HEK293T (cell line): ENCODE results near the gene INPP5D.

ENCODE experiments used
- ARNT ChIP-seq: fragments of 450-650 bp; IDR thresholded peaks from 2 replicates; pipeline ENCODE4 v1.6.1; 2017; ENCODE audit warnings: mild to moderate bottlenecking
- BHLHE40 ChIP-seq: fragments of 450-650 bp; IDR thresholded peaks from 2 replicates; pipeline ENCODE4 v1.6.1; 2016; ENCODE audit warnings: mild to moderate bottlenecking, moderate library complexity, borderline replicate concordance
- CTBP1 ChIP-seq: fragments of 450-650 bp; IDR thresholded peaks from 2 replicates; pipeline ENCODE4 v1.6.1; 2016; ENCODE audit warnings: borderline replicate concordance
- ELF4 ChIP-seq: fragments of 450-650 bp; IDR thresholded peaks from 2 replicates; pipeline ENCODE4 v1.6.1; 2017; ENCODE audit warnings: antibody characterized with exemption
- FOXA1 ChIP-seq: fragments of 450-650 bp; IDR thresholded peaks from 2 replicates; pipeline ENCODE4 v1.6.1; 2016; ENCODE audit warnings: mild to moderate bottlenecking
- FOXK2 ChIP-seq: fragments of 450-650 bp; IDR thresholded peaks from 2 replicates; pipeline ENCODE4 v1.6.1; 2016; ENCODE audit warnings: mild to moderate bottlenecking
- FOXM1 ChIP-seq: fragments of 450-650 bp; IDR thresholded peaks from 2 replicates; pipeline ENCODE4 v1.6.1; 2017; ENCODE audit warnings: mild to moderate bottlenecking, borderline replicate concordance
- HDGF ChIP-seq: fragments of 450-650 bp; IDR thresholded peaks from 2 replicates; pipeline ENCODE4 v1.6.1; 2017; ENCODE audit warnings: antibody characterized with exemption, borderline replicate concordance
- L3MBTL2 ChIP-seq: fragments of 450-650 bp; conservative IDR thresholded peaks from 2 replicates; pipeline ENCODE4 v1.6.1; 2016; ENCODE audit warnings: mild to moderate bottlenecking
- SP1 ChIP-seq: fragments of 450-650 bp; IDR thresholded peaks from 2 replicates; pipeline ENCODE4 v1.6.1; 2017
- SUZ12 ChIP-seq: fragments of 450-650 bp; IDR thresholded peaks from 2 replicates; pipeline ENCODE4 v1.6.1; 2016; ENCODE audit warnings: mild to moderate bottlenecking
- TARDBP ChIP-seq: fragments of 450-650 bp; IDR thresholded peaks from 2 replicates; pipeline ENCODE4 v1.6.1; 2016

GRCh38 chr2:233228376-233228775 is 168.2 kb downstream of the INPP5D start:
- no peak for TF ChIP-seq FOXK2
- no peak for TF ChIP-seq ELF4
- TF ChIP-seq TARDBP, result no peak
- no peak for TF ChIP-seq ARNT
- TF ChIP-seq SUZ12, result no peak
- no peak for TF ChIP-seq FOXM1
- TF ChIP-seq L3MBTL2, result no peak
- no peak for TF ChIP-seq SP1
- no peak for TF ChIP-seq BHLHE40
- no peak for TF ChIP-seq FOXA1
- no peak for TF ChIP-seq HDGF
- no peak for TF ChIP-seq CTBP1
